ENCODE measurements around the gene KCNK7.

KCNK7 gene

DNA sequence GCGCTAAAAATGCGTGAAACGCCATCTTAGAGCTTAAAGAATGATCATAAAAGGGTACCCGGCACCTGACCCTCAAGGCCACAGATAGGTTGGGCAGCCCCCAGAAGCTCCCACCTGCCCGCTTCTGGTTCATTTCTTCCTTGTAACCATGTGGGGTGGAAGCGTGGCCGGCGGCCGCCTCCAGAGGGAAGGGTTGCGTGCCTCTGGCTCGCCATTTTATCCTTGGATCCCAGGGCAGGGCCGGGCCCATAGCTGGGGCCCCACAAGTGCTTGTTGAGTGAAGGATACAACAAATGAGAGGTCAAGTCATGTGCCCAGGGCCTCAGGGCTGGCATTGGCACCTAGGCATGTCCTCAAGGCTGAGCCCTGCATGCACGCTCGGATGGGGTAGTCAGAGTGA, 25.9 kb upstream of the KCNK7 start:
- ChIA-PET CTCF (no interaction called here), POLR2A (ENCODE audit: low non-redundant PET) (no interaction called here)
- H3K27ac ChIP-seq, result peak overlapping the region; percentile 0; the same call in 1 of the 2 replicates
- no peak for DNase-seq (ENCODE audit: low spot score)
- TF ChIP-seq, protein P1, sequence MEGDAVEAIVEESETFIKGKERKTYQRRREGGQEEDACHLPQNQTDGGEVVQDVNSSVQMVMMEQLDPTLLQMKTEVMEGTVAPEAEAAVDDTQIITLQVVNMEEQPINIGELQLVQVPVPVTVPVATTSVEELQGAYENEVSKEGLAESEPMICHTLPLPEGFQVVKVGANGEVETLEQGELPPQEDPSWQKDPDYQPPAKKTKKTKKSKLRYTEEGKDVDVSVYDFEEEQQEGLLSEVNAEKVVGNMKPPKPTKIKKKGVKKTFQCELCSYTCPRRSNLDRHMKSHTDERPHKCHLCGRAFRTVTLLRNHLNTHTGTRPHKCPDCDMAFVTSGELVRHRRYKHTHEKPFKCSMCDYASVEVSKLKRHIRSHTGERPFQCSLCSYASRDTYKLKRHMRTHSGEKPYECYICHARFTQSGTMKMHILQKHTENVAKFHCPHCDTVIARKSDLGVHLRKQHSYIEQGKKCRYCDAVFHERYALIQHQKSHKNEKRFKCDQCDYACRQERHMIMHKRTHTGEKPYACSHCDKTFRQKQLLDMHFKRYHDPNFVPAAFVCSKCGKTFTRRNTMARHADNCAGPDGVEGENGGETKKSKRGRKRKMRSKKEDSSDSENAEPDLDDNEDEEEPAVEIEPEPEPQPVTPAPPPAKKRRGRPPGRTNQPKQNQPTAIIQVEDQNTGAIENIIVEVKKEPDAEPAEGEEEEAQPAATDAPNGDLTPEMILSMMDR (conservative IDR thresholded peaks at IDR 0.05; ENCODE audit: low read depth), result no peak

DNA sequence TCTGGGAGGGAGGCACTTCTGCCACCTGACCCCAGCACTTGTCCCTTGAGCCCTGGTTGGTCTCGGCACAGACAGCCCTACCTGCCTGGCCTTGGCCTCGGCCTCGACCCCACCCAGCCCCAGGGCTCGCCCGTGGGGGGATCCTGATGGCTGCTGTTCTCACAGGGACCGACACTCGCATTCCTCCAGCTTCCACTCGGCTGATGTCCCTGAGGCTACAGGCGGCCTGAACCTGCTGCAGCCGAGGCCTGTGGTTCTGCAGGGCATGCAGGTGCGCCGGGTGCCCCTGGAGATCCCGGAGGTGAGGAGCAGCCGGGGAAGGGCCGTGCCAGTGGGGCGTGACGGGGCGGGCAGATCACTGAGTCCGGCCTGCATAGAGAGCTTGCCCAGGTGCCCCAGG, 25.1 kb upstream of the KCNK7 start:
- CTCF ChIA-PET, result no interaction called here
- POLR2A ChIA-PET (ENCODE audit: low non-redundant PET), result no interaction called here
- TF ChIP-seq, protein P1 (conservative IDR thresholded peaks at IDR 0.05; ENCODE audit: low read depth), result no peak

DNA sequence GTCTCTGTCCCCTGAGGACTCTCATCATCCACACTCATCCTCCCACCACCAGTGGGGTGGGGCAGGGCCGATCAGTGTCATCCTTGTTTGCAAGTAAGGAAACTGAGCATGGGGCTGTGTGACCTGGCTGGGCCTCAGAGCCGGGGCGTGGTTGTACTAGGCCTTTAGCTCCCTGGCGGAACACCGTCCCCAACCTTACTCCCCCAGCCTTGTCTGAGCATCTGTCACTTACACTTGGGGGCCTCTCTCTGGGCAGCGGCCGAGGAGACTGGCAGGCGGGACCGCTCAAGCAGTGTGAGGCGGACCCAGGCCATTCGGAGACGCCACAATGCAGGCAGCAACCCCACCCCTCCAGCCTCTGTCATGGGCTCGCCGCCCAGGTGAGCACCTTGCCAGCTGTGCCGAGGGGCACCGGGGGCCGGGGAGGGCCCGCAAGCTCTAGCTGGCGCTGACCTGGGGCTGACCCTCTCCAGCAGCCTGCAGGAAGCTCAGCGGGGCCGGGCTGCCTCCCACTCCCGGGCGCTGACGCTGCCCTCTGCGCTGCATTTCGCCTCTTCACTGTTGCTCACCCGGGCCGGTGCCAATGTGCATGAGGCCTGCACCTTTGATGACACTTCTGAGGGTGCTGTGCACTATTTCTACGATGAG, 23.8 kb upstream of the KCNK7 start:
- CTCF ChIA-PET, result no interaction called here
- no peak for DNase-seq (ENCODE audit: low spot score)
- TF ChIP-seq, protein P1 (conservative IDR thresholded peaks at IDR 0.05; ENCODE audit: low read depth), result no peak
- POLR2A ChIA-PET (ENCODE audit: low non-redundant PET), result no interaction called here
- no peak overlapping the region for H3K27ac ChIP-seq

More for the DNA sequence above, 25.1 kb upstream of the KCNK7 start:
- no peak overlapping the region for H3K27ac ChIP-seq
- DNase-seq (ENCODE audit: low spot score), result no peak

DNA sequence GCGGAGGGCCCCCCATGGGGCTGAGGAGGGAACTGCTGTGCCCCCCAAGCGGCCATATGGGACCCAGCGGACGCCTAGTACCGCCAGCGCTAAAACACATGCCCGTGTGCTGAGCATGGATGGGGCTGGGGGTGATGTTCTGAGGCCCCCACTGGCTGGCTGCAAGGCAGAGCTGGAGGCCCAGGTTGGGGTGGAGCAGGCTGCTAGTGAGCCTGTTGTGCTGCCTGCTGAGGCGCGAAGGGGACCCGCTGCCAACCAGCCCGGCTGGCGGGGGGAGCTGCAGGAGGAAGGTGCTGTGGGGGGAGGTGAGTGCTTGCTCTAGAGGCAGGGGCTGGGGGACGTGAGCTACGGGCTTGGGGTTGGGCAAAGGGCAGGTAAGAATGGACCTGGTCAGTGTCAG, 23.2 kb upstream of the KCNK7 start:
- no peak overlapping the region for H3K27ac ChIP-seq
- POLR2A ChIA-PET (ENCODE audit: low non-redundant PET), result no interaction called here

DNA sequence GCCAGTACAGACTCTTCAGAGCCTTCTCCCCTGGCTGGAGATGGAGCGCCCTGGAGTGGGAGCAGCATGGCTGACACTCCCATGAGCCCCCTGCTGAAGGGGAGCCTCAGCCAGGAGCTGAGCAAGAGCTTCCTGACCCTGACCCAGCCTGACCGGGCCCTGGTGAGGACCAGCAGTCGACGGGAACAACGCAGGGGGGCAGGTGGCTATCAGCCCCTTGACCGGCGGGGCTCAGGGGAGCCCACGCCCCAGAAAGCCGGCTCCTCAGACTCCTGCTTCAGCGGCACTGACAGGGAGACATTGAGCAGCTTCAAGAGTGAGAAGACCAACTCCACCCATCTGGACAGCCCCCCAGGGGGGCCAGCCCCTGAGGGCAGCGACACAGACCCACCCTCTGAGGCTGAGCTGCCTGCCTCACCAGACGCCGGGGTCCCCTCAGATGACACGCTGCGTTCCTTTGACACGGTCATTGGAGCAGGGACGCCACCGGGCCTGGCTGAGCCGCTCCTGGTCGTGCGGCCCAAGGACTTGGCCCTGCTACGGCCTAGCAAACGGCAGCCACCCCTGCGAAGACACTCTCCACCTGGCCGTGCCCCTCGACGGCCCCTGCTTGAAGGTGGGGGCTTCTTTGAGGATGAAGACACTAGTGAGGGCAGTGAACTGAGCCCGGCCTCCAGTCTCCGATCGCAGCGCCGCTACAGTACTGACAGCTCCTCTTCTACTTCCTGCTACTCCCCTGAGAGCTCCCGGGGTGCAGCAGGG, 22.6 kb upstream of the KCNK7 start:
- DNase-seq (ENCODE audit: low spot score), result no peak
- TF ChIP-seq, protein P1 (conservative IDR thresholded peaks at IDR 0.05; ENCODE audit: low read depth), result no peak
- ChIA-PET POLR2A (ENCODE audit: low non-redundant PET) (no interaction called here), CTCF (no interaction called here)
- peak overlapping the region; percentile 93; the same call in 1 of the 2 replicates for H3K27ac ChIP-seq

More for the DNA sequence above, 23.2 kb upstream of the KCNK7 start:
- CTCF ChIA-PET, result no interaction called here
- TF ChIP-seq, protein P1 (conservative IDR thresholded peaks at IDR 0.05; ENCODE audit: low read depth), result no peak
- DNase-seq (ENCODE audit: low spot score), result no peak

DNA sequence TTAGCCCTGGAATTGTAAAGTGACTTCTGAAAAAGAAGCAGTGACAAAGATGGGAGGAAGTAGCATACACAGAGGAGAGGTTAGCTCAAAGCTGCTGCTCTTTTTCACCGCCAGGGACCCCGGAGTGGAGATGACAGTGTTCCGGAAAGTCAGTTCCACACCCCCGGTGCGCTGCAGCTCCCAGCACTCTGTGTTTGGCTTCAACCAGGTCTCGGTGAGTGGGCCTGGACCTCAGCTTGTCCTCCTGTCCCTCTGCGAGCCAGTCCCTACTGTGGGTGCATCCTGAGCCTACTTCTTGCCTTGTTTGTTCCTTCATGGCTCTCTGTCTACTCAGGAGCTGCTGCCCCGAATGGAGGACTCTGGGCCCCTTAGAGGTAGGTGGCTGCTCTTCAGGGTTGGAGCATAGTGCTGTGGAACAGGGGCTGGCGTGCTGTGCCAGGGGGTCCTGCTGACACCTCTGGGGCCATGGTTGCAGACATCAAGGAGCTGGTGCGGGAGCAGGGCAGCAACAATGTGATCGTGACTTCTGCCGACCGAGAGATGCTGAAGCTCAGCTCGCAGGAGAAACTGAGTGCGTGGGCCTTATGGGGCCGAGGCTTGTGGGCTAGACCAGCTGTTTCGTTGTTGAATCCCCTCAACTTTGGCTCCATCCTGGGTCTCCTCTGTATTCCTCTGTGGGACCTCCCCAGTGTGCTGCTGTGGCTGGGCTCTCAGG, 21.7 kb upstream of the KCNK7 start:
- no peak for DNase-seq (ENCODE audit: low spot score)

More for the DNA sequence above, 21.7 kb upstream of the KCNK7 start:
- CTCF ChIA-PET, result no interaction called here
- TF ChIP-seq, protein P1 (conservative IDR thresholded peaks at IDR 0.05; ENCODE audit: low read depth), result no peak
- POLR2A ChIA-PET (ENCODE audit: low non-redundant PET), result no interaction called here
- peak overlapping the region; percentile 93 for H3K27ac ChIP-seq
